IMR-90 (cell line): ENCODE measurements around the gene CDCA4. TPM values are rescaled to one million over a fixed set of nuclear protein-coding genes. Genes with fewer than 3 reads are reported as not detected.

Experiments
- ATAC-seq: fragments of 200-7000 bp; cut with Tn5 transposase; 2 replicates; pipeline ENCODE4 v1.9.1; 2020; ENCODE audit warnings: low read depth, mild to moderate bottlenecking, moderate library complexity
- BruUV-seq: library from RNA; stranded (reverse); fragments of 400-500 nt; replicated peaks from 2 replicates; lab custom pipeline; 2021; lab: Mats Ljungman, UMichigan
- CTCF ChIA-PET: fragments of 300-600 bp; formaldehyde crosslinking; extraction: SDS; loops from one replicate; lab custom pipeline; 2021; ENCODE audit warnings: antibody characterized with exemption; lab: Yijun Ruan, JAX
- POLR2A ChIA-PET: fragments of 300-600 bp; sonication (Branson Sonifier 250); formaldehyde crosslinking; loops from one replicate; lab custom pipeline; 2022; ENCODE audit warnings: antibody characterized with exemption; ENCODE audit not compliant: unreplicated experiment; lab: Charles Lee
- DNase-seq: peaks from one replicate; pipeline ENCODE4 v3.0.0; 2013
- H2AFZ ChIP-seq: replicated peaks from 2 replicates; pipeline ENCODE3; 2013; ENCODE audit warnings: low read length, mild to moderate bottlenecking; ENCODE audit not compliant: poor library complexity
- H2AK5ac ChIP-seq: 2 replicates; pipeline ENCODE4 v1.6.1; 2013; ENCODE audit warnings: low read depth, low read length, inconsistent platforms
- H2AK9ac ChIP-seq: replicated peaks from 2 replicates; pipeline ENCODE3; 2013; ENCODE audit warnings: mild to moderate bottlenecking, low read depth, low read length, moderate library complexity; ENCODE audit not compliant: poor library complexity
- H2BK120ac ChIP-seq: 2 replicates; pipeline ENCODE4 v1.6.1; 2013; ENCODE audit warnings: low read depth, low read length, inconsistent platforms
- H2BK15ac ChIP-seq: 3 replicates; pipeline ENCODE4 v1.6.1; 2013; ENCODE audit warnings: low read depth, low read length, inconsistent platforms
- H2BK20ac ChIP-seq: 2 replicates; pipeline ENCODE4 v1.6.1; 2013; ENCODE audit warnings: low read depth, mild to moderate bottlenecking, inconsistent platforms, low read length, moderate library complexity
- H2BK5ac ChIP-seq: 2 replicates; pipeline ENCODE4 v1.6.1; 2013; ENCODE audit warnings: mild to moderate bottlenecking, low read depth, low read length, inconsistent platforms; ENCODE audit not compliant: poor library complexity, severe bottlenecking
- H3K14ac ChIP-seq: replicated peaks from 2 replicates; pipeline ENCODE4 v1.6.1; 2013; ENCODE audit warnings: low read depth, low read length, inconsistent platforms
- H3K18ac ChIP-seq: 2 replicates; pipeline ENCODE4 v1.6.1; 2013; ENCODE audit warnings: low read depth, low read length, control low read depth
- H3K23ac ChIP-seq: 2 replicates; pipeline ENCODE4 v1.6.1; 2013; ENCODE audit warnings: low read depth, low read length, inconsistent platforms
- H3K27ac ChIP-seq: 2 replicates; pipeline ENCODE4 v1.5.1; 2013; ENCODE audit warnings: mild to moderate bottlenecking, control low read depth, low read length; ENCODE audit not compliant: insufficient read depth
- H3K27me3 ChIP-seq: 2 replicates; pipeline ENCODE4 v1.6.1; 2013; ENCODE audit warnings: low read length; ENCODE audit not compliant: control insufficient read depth, insufficient read depth
- H3K36me3 ChIP-seq: 2 replicates; pipeline ENCODE4 v1.6.1; 2013; ENCODE audit warnings: low read length, mixed read lengths; ENCODE audit not compliant: control insufficient read depth, insufficient read depth
- H3K4ac ChIP-seq: 2 replicates; pipeline ENCODE4 v1.6.1; 2013; ENCODE audit warnings: low read depth, low read length, inconsistent platforms
- H3K4me1 ChIP-seq: 2 replicates; pipeline ENCODE4 v1.6.1; 2013; ENCODE audit warnings: low read length, mixed read lengths; ENCODE audit not compliant: control insufficient read depth, insufficient read depth
- H3K4me2 ChIP-seq: 2 replicates; pipeline ENCODE4 v1.6.1; 2013; ENCODE audit warnings: low read depth, mild to moderate bottlenecking, control low read depth, low read length, moderate library complexity
- H3K4me3 ChIP-seq: 2 replicates; pipeline ENCODE4 v1.5.1; 2013; ENCODE audit warnings: low read depth, mild to moderate bottlenecking, control low read depth, low read length, moderate library complexity; ENCODE audit not compliant: insufficient read depth
- H3K56ac ChIP-seq: 2 replicates; pipeline ENCODE4 v1.6.1; 2013; ENCODE audit warnings: low read length, inconsistent platforms; ENCODE audit not compliant: insufficient read depth; ENCODE audit errors: extremely low read depth
- H3K79me1 ChIP-seq, 2 experiments: 2 replicates each; pipeline ENCODE4 v1.6.1; 2013; ENCODE audit warnings: low read length in 2 of 2, inconsistent platforms in 1 of 2, low read depth in 1 of 2
- H3K9ac ChIP-seq: 2 replicates; pipeline ENCODE4 v1.6.1; 2013; ENCODE audit warnings: low read depth, low read length, control low read depth
- H3K9me1 ChIP-seq: 2 replicates; pipeline ENCODE4 v1.6.1; 2013; ENCODE audit warnings: low read length, inconsistent platforms; ENCODE audit not compliant: insufficient read depth
- H3K9me3 ChIP-seq: 2 replicates; pipeline ENCODE4 v1.6.1; 2013; ENCODE audit warnings: low read length; ENCODE audit not compliant: control insufficient read depth, insufficient read depth
- H4K20me1 ChIP-seq: 2 replicates; pipeline ENCODE4 v1.6.1; 2013; ENCODE audit warnings: low read length, inconsistent platforms; ENCODE audit not compliant: insufficient read depth
- H4K5ac ChIP-seq: 2 replicates; pipeline ENCODE4 v1.6.1; 2013; ENCODE audit warnings: mild to moderate bottlenecking, low read depth, low read length, control low read depth
- H4K8ac ChIP-seq, 2 experiments: 2 replicates each; pipeline ENCODE4 v1.6.1; 2013; ENCODE audit warnings: low read depth in 2 of 2, low read length in 2 of 2, control low read depth in 1 of 2, inconsistent platforms in 1 of 2
- H4K91ac ChIP-seq: 2 replicates; pipeline ENCODE4 v1.6.1; 2013; ENCODE audit warnings: low read depth, low read length, inconsistent platforms; ENCODE audit not compliant: insufficient read depth
- BHLHE40 ChIP-seq: fragments of 150-350 bp; IDR thresholded peaks from 2 replicates; pipeline ENCODE4 v1.6.1; 2016; ENCODE audit warnings: mild to moderate bottlenecking, low read depth, low read length
- CEBPB ChIP-seq: IDR thresholded peaks from 2 replicates; pipeline ENCODE4 v1.6.1; 2012; ENCODE audit warnings: low read depth, low read length, improper control_type of control experiment
- CHD1 ChIP-seq: IDR thresholded peaks from 2 replicates; pipeline ENCODE4 v1.6.1; 2012; ENCODE audit warnings: low read depth, low read length, improper control_type of control experiment
- FOS ChIP-seq: fragments of 150-350 bp; IDR thresholded peaks from 2 replicates; pipeline ENCODE4 v1.6.1; 2016; ENCODE audit warnings: low read depth, low read length
- MAFK ChIP-seq: IDR thresholded peaks from 2 replicates; pipeline ENCODE4 v1.6.1; 2012; ENCODE audit warnings: low read depth, low read length, improper control_type of control experiment
- MAZ ChIP-seq: IDR thresholded peaks from 2 replicates; pipeline ENCODE4 v1.6.1; 2012; ENCODE audit warnings: low read depth, mild to moderate bottlenecking, low read length, improper control_type of control experiment, moderate library complexity, borderline replicate concordance
- POLR2A ChIP-seq: IDR thresholded peaks from 2 replicates; pipeline ENCODE4 v1.6.1; 2012; ENCODE audit warnings: mild to moderate bottlenecking, low read depth, low read length
- RAD21 ChIP-seq: IDR thresholded peaks from 2 replicates; pipeline ENCODE4 v1.6.1; 2012; ENCODE audit warnings: low read length, improper control_type of control experiment
- RCOR1 ChIP-seq: IDR thresholded peaks from 2 replicates; pipeline ENCODE4 v1.6.1; 2012; ENCODE audit warnings: mild to moderate bottlenecking, low read length, improper control_type of control experiment; ENCODE audit not compliant: insufficient replicate concordance
- RFX5 ChIP-seq: IDR thresholded peaks from 2 replicates; pipeline ENCODE4 v1.8.0; 2012; ENCODE audit warnings: low read depth, mild to moderate bottlenecking, low read length, moderate library complexity
- SMC3 ChIP-seq: fragments of 150-350 bp; IDR thresholded peaks from 2 replicates; pipeline ENCODE4 v1.6.1; 2016; ENCODE audit warnings: low read depth, mild to moderate bottlenecking, antibody characterized with exemption, low read length, moderate library complexity
- WGBS, 2 experiments: methylation state at CpG; one replicate each; pipeline versions ENCODE4 v1.1.5 to v1.1.7; 2013; ENCODE audit warnings: missing lambda C conversion rate in 2 of 2; ENCODE audit not compliant: insufficient read length in 1 of 2; ENCODE audit errors: extremely low coverage in 2 of 2; 5-methylcytosine and 5-hydroxymethylcytosine counted together
- dilution Hi-C: fragments of 300-500 bp; cut with HindIII; formaldehyde crosslinking; loops from one replicate; pipeline ENCODE4 v1.14.3; 2018; ENCODE audit warnings: low sequenced_read_pairs; ENCODE audit not compliant: unreplicated experiment
- in situ Hi-C: fragments of 300-500 bp; cut with MboI; formaldehyde crosslinking; loops from 3 replicates; pipeline ENCODE4 v1.14.3; 2019; ENCODE audit warnings: low sequenced_read_pairs, inconsistent platforms, mixed read lengths
- intact Hi-C: fragments of 100-400 bp; cut with micrococcal nuclease; formaldehyde crosslinking; loops from 2 replicates; pipeline ENCODE4 v1.10.0; 2022
- polyA plus RNA-seq, 3 experiments: library from polyadenylated mRNA; depleted of rRNA; stranded (reverse); fragments of >200 nt; gene quantifications; 2 replicates each; pipeline ENCODE4 v1.2.3, GENCODE V29; 2012; ENCODE audit warnings: low replicate concordance in 1 of 3
- total RNA-seq: library from RNA; depleted of rRNA; stranded (reverse); fragments of >200 nt; gene quantifications from 2 replicates; pipeline ENCODE4 v1.2.3, GENCODE V29; 2012
- TF ChIP-seq, protein P1 (sequence below): fragments of 150-350 bp; IDR thresholded peaks from 2 replicates; pipeline ENCODE4 v1.6.1; 2016; ENCODE audit warnings: low read depth, mild to moderate bottlenecking, low read length, moderate library complexity, borderline replicate concordance
- TF ChIP-seq, protein P2 (sequence below): fragments of 150-350 bp; IDR thresholded peaks from 2 replicates; pipeline ENCODE4 v1.6.1; 2017; ENCODE audit warnings: mild to moderate bottlenecking, antibody characterized with exemption, low read length, low read depth

CDCA4 gene
- total and polyA plus RNA-seq, 2 of the 4 experiments (the other 2 are of a cell fraction), result 17.7 to 18.6 TPM

GRCh38 chr14:104977008-104977680 is 43.7 kb downstream of the CDCA4 start (continued):
- TF ChIP-seq MAFK, result no peak

DNA sequence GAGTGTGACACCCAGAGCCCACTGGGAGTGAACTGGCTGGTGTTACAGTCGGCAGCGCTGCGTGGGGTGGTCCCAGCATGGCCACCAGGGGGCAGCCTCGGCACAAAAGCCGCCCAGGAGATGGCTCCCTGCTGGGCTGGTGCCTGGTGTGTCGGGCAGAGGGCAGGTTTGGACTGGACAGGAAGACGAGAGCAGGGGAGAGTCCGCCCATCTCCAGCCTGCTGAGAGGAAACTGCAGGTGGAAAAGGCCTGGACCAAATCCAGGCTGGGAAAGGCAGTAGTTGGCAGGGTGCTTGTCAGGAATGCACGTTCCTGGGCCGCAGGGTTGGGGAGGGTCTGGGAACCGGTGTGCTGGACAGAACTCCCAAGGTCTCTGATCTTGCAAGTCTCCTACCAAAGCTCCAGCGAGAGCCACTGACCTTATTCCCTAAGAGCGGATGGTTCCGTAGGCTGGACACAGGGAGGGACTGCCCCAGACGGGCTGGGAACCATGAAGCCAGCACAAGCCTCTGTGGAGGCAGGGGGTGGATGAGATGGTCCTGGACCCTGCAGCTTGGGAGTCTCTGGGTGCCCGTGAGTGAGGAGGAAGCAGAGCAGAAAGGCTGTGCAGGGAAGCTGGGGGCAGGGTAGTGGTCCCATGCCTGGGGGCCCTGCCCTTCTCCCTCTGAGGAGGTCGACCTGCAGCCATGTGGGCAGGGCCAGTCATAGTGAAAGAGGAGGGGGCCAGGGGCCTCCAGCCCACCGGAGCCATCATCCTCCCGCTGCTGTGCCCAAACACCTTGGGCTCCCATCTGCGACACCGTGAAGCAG is 44.5 kb downstream of the CDCA4 start:
- H3K23ac ChIP-seq, result no peak overlapping the region
- ChIA-PET POLR2A (no interaction called here), CTCF (interaction anchor here (1.3 to 4.1 kb wide), 2 partner anchors 69 kb away, joined by 4 to 21 read pairs; no protein-coding TSS in a partner anchor)
- H3K27ac ChIP-seq, result no peak overlapping the region
- 12% methylated on average over 10 of the region's 21 CpGs; no CpG with 5 or more reads in 1 of the 2 experiments for WGBS, 2 experiments
- H2BK15ac ChIP-seq, result no peak overlapping the region
- H4K5ac ChIP-seq, result no peak overlapping the region
- no peaks in the 10 kb centered on the region for H3K36me3 ChIP-seq
- H3K27me3 ChIP-seq, result no peaks in the 10 kb centered on the region
- no peak overlapping the region for H2BK20ac ChIP-seq
- no peak overlapping the region for H3K4ac ChIP-seq
- no peak overlapping the region for H4K8ac ChIP-seq
- DNase-seq, result peak; percentile 72
- peak overlapping the region; percentile 70 for H2AFZ ChIP-seq
- no TSS peak for BruUV-seq
- no peak overlapping the region for H3K4me3 ChIP-seq
- no peak overlapping the region for H4K91ac ChIP-seq
- H3K14ac ChIP-seq, result no peak overlapping the region
- peak overlapping the region; percentile 74; the same call in 1 of the 2 replicates for H2AK5ac ChIP-seq
- in situ Hi-C loops (no loop called here), intact Hi-C loops (loop anchor here (1.0 to 2.0 kb wide), 2 partner anchors 44 to 69 kb away; partner anchors contain the start of gene CDCA4), dilution Hi-C loops (no loop called here)
- H2AK9ac ChIP-seq, result peak overlapping the region; percentile 17
- H3K9me3 ChIP-seq, result no peaks in the 10 kb centered on the region
- H3K9me1 ChIP-seq, result peaks cover 14% of the 10 kb centered on the region
- H4K20me1 ChIP-seq, result 0 out of 2 replicates have a peak, but pooled peaks cover 3% of the 10 kb centered on the region
- no peak overlapping the region for H3K56ac ChIP-seq
- H2BK120ac ChIP-seq, result no peak overlapping the region
- H2BK5ac ChIP-seq, result no peak overlapping the region
- H3K18ac ChIP-seq, result no peak overlapping the region
- no peak overlapping the region for H3K4me2 ChIP-seq
- peaks cover 0 to 3% of the 10 kb centered on the region in 2 experiments; a peak in 1 of 4 replicates for H3K79me1 ChIP-seq
- peaks cover 31% of the 10 kb centered on the region for H3K4me1 ChIP-seq
- H3K9ac ChIP-seq, result no peak overlapping the region
- ATAC-seq, result peak; percentile 43
- no peak for TF ChIP-seq FOS
- 0 out of 2 replicates have a peak, but pooled peaks have one; percentile 35 for TF ChIP-seq POLR2A
- peak; percentile 69; the same call in 1 of the 2 replicates for TF ChIP-seq MAZ
- TF ChIP-seq CHD1, result no peak
- TF ChIP-seq RAD21, result peak; percentile 96
- no peak for TF ChIP-seq RCOR1
- TF ChIP-seq MAFK, result no peak
- TF ChIP-seq BHLHE40, result no peak
- peak; percentile 98 for TF ChIP-seq SMC3
- TF ChIP-seq, protein P1, sequence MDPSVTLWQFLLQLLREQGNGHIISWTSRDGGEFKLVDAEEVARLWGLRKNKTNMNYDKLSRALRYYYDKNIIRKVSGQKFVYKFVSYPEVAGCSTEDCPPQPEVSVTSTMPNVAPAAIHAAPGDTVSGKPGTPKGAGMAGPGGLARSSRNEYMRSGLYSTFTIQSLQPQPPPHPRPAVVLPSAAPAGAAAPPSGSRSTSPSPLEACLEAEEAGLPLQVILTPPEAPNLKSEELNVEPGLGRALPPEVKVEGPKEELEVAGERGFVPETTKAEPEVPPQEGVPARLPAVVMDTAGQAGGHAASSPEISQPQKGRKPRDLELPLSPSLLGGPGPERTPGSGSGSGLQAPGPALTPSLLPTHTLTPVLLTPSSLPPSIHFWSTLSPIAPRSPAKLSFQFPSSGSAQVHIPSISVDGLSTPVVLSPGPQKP, result no peak
- TF ChIP-seq, protein P2, sequence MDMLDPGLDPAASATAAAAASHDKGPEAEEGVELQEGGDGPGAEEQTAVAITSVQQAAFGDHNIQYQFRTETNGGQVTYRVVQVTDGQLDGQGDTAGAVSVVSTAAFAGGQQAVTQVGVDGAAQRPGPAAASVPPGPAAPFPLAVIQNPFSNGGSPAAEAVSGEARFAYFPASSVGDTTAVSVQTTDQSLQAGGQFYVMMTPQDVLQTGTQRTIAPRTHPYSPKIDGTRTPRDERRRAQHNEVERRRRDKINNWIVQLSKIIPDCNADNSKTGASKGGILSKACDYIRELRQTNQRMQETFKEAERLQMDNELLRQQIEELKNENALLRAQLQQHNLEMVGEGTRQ, result no peak
- no peak for TF ChIP-seq RFX5
- TF ChIP-seq CEBPB, result no peak
